ENCODE data around the gene POLK.

DNA sequence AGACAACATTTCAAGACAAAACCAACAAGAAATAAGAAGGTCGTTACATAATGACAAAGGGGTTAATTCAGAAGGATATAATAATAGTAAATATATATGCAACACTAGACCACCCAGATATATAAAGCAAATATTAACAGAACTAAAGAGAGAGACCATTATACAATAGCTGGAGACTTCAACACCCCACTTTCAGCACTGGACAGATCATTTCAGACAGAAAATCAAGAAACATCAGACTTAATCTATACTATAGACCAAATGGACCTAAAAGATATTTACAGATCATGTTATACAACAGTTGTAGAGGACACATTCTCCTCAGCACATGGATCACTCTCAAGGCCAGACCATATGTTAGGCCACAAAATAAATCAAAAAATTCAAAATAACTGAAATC, 27.1 kb upstream of the POLK start:
- no peak for TF ChIP-seq MYC (IDR thresholded peaks at IDR 0.05; ENCODE audit: low read depth, low read length)
- TF ChIP-seq POLR2A (IDR thresholded peaks at IDR 0.05; ENCODE audit: low read depth, low read length): no peak
- TF ChIP-seq, protein P1, sequence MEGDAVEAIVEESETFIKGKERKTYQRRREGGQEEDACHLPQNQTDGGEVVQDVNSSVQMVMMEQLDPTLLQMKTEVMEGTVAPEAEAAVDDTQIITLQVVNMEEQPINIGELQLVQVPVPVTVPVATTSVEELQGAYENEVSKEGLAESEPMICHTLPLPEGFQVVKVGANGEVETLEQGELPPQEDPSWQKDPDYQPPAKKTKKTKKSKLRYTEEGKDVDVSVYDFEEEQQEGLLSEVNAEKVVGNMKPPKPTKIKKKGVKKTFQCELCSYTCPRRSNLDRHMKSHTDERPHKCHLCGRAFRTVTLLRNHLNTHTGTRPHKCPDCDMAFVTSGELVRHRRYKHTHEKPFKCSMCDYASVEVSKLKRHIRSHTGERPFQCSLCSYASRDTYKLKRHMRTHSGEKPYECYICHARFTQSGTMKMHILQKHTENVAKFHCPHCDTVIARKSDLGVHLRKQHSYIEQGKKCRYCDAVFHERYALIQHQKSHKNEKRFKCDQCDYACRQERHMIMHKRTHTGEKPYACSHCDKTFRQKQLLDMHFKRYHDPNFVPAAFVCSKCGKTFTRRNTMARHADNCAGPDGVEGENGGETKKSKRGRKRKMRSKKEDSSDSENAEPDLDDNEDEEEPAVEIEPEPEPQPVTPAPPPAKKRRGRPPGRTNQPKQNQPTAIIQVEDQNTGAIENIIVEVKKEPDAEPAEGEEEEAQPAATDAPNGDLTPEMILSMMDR (IDR thresholded peaks at IDR 0.05; ENCODE audit: extremely low read depth in 1 of 2, insufficient read depth in 1 of 2, low read depth in 1 of 2, low read length in 2 of 2): no peak
- TF ChIP-seq FOS (IDR thresholded peaks at IDR 0.05; ENCODE audit: borderline replicate concordance, insufficient read depth, low read length): no peak
- TF ChIP-seq EZH2 (IDR thresholded peaks at IDR 0.05; ENCODE audit: borderline replicate concordance, low read depth, low read length, severe bottlenecking): no peak
- TF ChIP-seq, protein P2, sequence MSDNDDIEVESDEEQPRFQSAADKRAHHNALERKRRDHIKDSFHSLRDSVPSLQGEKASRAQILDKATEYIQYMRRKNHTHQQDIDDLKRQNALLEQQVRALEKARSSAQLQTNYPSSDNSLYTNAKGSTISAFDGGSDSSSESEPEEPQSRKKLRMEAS (IDR thresholded peaks at IDR 0.05; ENCODE audit: insufficient read depth, insufficient read length): no peak
- no peak for TF ChIP-seq POLR2AphosphoS5 (IDR thresholded peaks at IDR 0.05; ENCODE audit: insufficient read depth, low read depth, low read length)

All from endothelial cell of umbilical vein (primary cell).